GM18517 (cell line): ENCODE results near the gene CEP70.
"Not testable (repeated sequence)": the region's sequence is repeated elsewhere in the genome, so short reads cannot be mapped to it uniquely, and the experiment has no call there.

Experiments used
- ATAC-seq: cut with Tn5 transposase; IDR thresholded peaks from one replicate; pipeline ENCODE4 v1.9.1; 2021; ENCODE audit warnings: mild to moderate bottlenecking, moderate library complexity; ENCODE audit not compliant: unreplicated experiment

Gene CEP70

GRCh38 chr3:138594150-138594934 lies at the start of gene CEP70:
TSS of gene CEP70 (minus strand) at chr3:138594260. CDS start at chr3:138572927, 21,333 bp downstream.
- peak; percentile 89 for ATAC-seq

DNA sequence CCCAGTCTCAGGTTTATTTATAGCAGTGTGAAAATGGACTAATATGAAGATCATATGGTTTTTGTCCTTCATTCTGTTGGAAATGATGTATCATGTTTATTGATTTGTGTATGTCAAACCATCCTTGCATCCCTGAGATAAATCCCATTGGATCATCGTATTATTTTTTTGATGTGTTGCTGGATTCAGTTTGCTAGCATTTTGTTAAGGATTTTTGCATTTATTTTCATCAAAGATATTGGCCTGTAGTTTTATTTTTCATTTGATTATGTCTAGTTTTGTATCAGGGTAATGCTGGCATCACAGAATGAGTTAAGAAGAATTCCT lies 48.8 kb upstream of the CEP70 start:
- ATAC-seq: no peak

- no peak for ATAC-seq
These were observed 48.3 kb upstream of the CEP70 start for GRCh38 chr3:138642226-138642926.

DNA sequence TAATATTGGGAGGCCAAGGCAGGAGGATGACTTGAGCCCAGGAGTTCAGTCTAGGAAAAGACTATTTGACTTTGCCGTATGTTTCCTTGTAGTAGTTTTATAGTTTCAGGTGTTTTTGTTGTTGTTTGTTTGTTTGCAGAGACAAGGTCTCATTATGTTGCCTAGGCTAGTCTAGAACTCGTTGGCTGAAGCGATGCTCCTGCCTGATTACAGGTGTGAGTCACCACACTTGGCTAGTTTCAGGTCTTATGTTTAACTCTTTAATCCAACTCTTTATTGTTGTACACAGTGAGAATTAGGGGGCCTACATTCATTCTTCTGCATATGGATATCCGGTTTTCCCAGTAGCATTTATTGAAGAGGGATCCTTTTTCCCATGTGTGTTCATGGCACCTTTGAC lies 46.5 kb upstream of the CEP70 start:
- no peak for ATAC-seq

DNA sequence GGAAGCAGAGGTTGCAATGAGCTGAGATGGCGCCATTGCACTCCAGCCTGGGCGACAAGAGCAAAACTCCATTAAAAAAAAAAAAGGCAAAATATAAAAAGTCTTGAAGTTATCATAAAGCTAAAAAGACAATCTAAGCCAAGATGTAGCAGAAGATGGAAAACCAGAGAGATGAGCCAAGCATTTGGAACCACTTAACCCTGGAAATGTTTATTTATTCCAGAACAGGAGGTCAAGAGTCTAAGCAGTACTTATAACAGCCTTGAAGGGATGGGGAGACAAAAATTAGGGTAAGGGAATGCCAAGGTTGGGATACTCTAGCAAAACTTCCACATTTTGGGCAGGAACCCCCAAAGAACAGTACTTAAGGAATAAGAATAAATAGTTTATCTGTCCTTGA lies 44.6 kb upstream of the CEP70 start:
- ATAC-seq: no peak

GRCh38 chr3:138629526-138629925 lies 35.5 kb upstream of the CEP70 start:
- ATAC-seq: no peak

DNA sequence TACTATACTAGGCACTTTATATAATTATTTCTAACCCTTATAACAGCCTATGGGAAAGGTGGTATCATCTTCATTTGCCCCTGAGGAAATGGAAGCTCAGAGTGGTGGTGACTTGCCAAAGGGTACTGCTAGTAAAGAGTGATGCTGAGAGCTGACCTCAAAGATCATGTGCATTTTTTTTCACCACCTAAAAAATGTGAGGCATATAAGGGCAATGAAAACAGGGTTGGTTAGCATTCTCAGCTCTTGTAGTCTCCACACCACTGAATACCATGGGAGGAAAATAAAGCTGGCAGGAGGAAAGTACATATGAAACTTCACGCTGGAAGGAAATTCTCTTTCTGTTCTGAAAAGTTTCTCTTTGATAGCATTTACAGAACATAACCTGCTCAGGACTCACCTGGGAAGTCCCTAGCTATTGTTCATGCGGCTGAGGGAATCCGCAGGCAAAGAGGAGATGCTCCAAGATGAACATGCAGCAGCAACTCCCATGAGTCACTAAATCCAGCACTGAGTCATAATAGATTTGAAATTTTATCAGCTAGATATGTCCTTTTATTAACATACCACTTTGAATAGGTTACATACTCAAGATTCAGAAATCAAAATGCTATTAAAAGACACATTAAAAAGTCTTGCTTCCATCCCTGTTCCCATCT lies 31.8 kb upstream of the CEP70 start:
- ATAC-seq: no peak

DNA sequence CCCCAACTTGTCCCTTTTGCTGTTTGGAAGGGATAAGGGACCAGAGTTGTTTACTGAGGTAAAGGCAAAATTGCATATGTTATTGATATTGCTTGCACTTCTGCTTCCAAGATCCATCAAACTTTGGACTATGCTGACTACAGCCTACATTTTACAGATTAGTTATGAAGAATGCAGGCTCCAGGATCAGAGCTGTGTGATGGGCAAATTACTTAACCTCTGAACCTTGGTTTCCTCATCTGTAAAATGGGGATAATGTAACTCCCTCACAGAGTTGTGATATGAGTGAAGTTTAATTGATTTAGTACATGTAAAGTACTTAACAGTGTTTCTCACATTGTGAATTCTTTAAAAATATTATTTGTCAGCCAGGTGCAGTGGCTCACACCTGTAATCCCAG lies 30.5 kb upstream of the CEP70 start:
- no peak for ATAC-seq

DNA sequence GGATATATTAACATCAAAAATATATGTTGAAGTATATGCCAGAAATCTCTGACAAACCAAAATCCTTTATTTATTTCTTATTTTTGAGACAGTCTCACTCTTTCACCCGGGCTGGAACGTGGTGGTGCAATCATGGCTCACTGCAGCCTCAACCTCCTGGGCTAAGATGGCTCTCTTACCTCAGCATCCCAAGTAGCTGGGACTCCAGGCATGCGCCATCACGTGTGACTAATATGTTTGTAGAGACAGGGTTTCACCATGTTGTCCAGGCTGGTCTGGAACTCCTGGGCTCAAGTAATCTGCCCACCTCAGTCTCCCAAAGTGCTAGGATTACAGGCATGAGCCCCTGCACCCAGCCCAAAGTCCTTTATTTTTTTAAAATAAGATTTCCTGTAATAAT lies 26.4 kb upstream of the CEP70 start:
- no peak for ATAC-seq

- no peak for ATAC-seq
These were observed 21.4 kb upstream of the CEP70 start for GRCh38 chr3:138615462-138615861.

- no peak for ATAC-seq
These were observed 15.8 kb upstream of the CEP70 start for GRCh38 chr3:138609898-138610266.

GRCh38 chr3:138608322-138609135 lies 14.5 kb upstream of the CEP70 start, which contains the start of gene FAIM:
TSS of gene FAIM (plus strand) at chr3:138608771. CDS start at chr3:138619727, 10,956 bp downstream.
- ATAC-seq: peak; percentile 64

GRCh38 chr3:138604106-138604595 lies 10.1 kb upstream of the CEP70 start:
- ATAC-seq: not testable (repeated sequence)

GRCh38 chr3:138601661-138602060 lies 7.6 kb upstream of the CEP70 start:
- not testable (repeated sequence) for ATAC-seq

GRCh38 chr3:138600100-138600745 lies 6.2 kb upstream of the CEP70 start:
- ATAC-seq: no peak

DNA sequence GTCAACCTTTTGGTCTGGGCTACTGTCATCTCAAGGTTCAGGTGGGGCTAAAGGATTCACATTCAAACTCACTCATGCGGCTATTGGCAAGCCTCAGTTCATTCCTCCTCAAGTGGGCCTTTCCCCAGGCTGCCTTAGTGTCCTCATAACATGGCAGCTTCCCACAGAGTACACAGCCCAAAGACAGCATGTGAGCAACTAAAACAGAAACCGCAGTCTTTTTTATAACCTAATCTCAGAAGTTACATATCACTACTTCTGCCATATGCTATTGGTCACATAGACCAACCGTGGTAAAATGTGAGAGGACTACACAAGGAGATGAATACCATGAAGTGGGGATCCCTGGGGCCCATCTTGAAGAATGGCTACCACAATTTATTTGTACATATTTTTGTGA lies 4.5 kb upstream of the CEP70 start:
- ATAC-seq: no peak

GRCh38 chr3:138597186-138597976 lies 3.3 kb upstream of the CEP70 start:
- not testable (repeated sequence) for ATAC-seq

DNA sequence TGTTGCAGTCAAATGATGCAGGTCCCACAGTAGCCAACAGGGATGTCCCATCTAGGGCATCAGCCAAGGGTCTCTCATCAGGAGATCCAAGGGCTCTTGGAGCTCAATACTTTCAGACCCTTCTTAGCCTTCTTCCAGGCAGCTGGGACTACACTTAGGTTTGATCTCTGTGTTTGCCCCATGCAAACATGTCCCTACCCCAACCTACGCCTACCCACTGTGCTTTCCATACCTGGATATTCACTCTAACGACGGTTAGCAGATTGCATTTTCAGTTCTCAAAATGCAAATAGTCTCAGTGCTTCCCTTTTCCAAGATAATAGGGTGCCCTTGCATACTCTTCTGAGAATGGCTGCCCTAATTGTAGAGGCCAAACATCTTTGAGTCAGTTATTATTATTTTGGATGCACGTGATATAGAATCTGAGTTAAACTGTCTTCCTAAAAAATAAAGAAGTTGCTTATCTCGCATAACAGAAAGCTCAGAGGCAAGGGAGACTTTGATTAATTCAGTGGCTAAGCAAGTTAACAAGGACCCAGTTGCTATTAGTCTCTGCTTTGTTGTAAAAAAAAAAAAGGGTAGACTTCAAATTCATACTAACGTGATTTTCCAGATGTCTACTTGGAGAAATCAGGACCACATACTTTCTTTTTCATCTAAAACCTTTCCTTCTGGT lies 1.0 kb upstream of the CEP70 start:
- peak; percentile 22 for ATAC-seq
